ENCODE measurements around the gene AMHR2.
"Not testable (repeated sequence)": the region's sequence is repeated elsewhere in the genome, so short reads cannot be mapped to it uniquely, and the experiment has no call there.

Gene AMHR2

DNA sequence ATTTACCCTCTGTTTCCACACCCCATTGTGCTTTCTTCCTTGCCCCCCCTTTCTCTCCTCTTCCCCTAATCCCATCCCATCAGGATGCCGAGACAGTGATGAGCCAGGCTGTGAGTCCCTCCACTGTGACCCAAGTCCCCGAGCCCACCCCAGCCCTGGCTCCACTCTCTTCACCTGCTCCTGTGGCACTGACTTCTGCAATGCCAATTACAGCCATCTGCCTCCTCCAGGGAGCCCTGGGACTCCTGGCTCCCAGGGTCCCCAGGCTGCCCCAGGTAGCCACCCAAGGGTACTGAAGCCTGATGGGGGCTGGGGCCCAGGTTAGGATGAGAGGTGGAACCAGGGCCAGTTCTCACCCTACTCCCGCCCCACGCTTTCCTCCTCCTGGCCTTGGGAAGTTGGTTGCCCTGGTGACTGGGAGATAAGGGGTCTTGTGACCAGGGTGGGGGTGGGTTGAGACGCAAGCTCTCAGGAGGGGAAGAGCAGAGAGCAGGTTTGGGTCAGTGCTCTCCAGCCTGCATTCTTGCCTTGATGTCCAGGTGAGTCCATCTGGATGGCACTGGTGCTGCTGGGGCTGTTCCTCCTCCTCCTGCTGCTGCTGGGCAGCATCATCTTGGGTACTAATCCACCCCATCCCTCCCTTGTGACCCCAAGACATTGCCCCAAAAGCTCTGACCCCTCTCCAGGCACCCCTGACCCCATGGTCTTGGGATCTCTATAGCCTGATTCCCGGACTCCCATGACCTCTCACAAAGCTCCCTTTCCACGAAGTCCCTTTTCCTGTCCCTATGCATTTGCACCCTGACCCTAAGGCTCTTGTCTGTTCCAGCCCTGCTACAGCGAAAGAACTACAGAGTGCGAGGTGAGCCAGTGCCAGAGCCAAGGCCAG lies 1.2 kb downstream of the AMHR2 start:
- in situ Hi-C loops (cut with MboI; ENCODE audit: low sequenced_read_pairs), result loop anchor here (5.0 kb wide), 1 partner anchor 73 kb away; no protein-coding TSS in a partner anchor
- no peak for DNase-seq (ENCODE audit: low spot score in 2 of 2)
- Histone ChIP-seq H3K27me3 (ENCODE audit: low read depth) (no peaks in the 10 kb centered on the region), H3K9me3 (no peaks in the 10 kb centered on the region), H3K4me1 (peaks cover 3% of the 10 kb centered on the region), H3K36me3 (replicated peaks) (no peaks in the 10 kb centered on the region), H3K4me3 (no peak overlapping the region)

DNA sequence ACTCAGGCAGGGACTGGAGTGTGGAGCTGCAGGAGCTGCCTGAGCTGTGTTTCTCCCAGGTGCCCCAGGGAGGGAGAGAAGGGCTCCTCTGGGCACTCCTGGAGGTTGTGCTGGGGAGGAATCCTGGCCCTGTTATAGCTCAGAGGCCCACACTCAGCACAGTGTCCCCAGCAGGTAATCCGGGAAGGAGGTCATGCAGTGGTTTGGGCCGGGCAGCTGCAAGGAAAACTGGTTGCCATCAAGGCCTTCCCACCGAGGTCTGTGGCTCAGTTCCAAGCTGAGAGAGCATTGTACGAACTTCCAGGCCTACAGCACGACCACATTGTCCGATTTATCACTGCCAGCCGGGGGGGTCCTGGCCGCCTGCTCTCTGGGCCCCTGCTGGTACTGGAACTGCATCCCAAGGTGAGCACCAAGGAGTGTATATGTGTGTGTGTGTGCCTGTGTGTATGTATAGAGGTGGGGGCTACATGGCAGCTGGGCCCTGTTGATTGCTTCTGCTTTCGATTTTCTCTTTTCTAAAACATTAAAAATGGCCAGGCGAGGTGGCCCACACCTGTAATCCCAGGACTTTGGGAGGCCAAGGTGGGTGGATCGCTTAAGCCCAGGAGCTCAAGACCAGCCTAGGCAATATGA lies 2.0 kb downstream of the AMHR2 start:
- Histone ChIP-seq H3K9me3 (no peaks in the 10 kb centered on the region), H3K27me3 (ENCODE audit: low read depth) (no peaks in the 10 kb centered on the region), H3K36me3 (replicated peaks) (no peaks in the 10 kb centered on the region), H3K4me3 (no peak overlapping the region), H3K4me1 (peaks cover 3% of the 10 kb centered on the region)
- no peak for DNase-seq (ENCODE audit: low spot score in 2 of 2)
- in situ Hi-C loops (cut with MboI; ENCODE audit: low sequenced_read_pairs), result loop anchor here (5.0 kb wide), 1 partner anchor 73 kb away; no protein-coding TSS in a partner anchor

DNA sequence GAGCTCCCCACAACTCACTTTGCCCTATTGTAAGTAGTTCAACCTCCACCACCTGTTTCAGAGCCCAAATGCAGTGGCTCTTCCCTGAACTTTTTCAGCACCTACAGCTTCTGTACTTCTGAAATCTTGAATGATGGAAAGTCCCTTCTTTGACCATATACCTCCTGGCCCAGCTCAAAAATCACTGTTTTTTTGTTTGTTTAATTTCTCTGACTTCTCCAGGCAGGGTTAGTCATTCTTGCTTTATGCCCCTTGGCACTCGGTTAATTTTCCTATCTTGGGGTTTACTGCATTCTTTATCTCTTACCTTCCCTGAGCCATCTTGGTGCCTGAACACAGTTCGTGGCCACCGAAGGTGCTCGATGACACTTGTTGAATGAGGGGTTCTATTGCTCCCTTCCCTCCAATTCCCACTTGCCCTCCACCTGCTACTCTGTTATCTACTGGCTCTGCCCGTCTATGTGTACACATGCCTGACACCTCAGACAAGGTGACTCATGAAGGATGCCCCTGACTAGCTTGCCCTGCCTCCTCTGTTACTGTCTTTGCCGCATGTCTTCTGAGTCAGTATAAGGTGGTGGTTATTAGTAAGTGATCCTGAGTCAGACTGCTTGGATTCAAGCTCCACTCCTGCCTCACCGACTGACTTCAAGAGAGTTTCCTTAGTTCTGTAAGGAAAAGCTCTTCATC lies 4.4 kb downstream of the AMHR2 start:
- Histone ChIP-seq H3K4me3 (no peak overlapping the region), H3K9me3 (no peaks in the 10 kb centered on the region), H3K36me3 (replicated peaks) (no peaks in the 10 kb centered on the region), H3K4me1 (no peaks in the 10 kb centered on the region; the same call in 1 of the 2 replicates), H3K27me3 (ENCODE audit: low read depth) (no peaks in the 10 kb centered on the region)
- DNase-seq (ENCODE audit: low spot score in 2 of 2), result no peak
- in situ Hi-C loops (cut with MboI; ENCODE audit: low sequenced_read_pairs), result loop anchor here (5.0 kb wide), 1 partner anchor 76 kb away; no protein-coding TSS in a partner anchor

DNA sequence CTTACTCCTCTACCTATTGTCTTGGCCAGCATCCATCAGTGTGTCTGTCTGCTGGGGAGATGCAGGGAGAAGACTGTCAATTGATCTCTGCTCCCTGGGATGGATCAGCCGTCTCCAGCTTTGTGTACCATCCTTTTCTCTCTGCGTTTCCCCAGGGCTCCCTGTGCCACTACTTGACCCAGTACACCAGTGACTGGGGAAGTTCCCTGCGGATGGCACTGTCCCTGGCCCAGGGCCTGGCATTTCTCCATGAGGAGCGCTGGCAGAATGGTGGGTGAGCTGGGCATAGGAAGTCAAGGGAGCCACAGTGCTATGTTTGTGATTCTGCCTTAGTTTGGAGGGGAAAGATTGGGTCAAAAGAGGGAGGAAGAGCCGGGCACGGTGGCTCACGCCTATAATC lies 5.1 kb downstream of the AMHR2 start:
- in situ Hi-C loops (cut with MboI; ENCODE audit: low sequenced_read_pairs), result loop anchor here (5.0 kb wide), 1 partner anchor 76 kb away; no protein-coding TSS in a partner anchor
- H3K36me3 ChIP-seq (replicated peaks), result no peaks in the 10 kb centered on the region
- no peaks in the 10 kb centered on the region; the same call in 1 of the 2 replicates for H3K4me1 ChIP-seq
- H3K27me3 ChIP-seq (ENCODE audit: low read depth), result no peaks in the 10 kb centered on the region
- DNase-seq (ENCODE audit: low spot score in 2 of 2), result no peak
- H3K9me3 ChIP-seq, result no peaks in the 10 kb centered on the region
- no peak overlapping the region for H3K4me3 ChIP-seq

DNA sequence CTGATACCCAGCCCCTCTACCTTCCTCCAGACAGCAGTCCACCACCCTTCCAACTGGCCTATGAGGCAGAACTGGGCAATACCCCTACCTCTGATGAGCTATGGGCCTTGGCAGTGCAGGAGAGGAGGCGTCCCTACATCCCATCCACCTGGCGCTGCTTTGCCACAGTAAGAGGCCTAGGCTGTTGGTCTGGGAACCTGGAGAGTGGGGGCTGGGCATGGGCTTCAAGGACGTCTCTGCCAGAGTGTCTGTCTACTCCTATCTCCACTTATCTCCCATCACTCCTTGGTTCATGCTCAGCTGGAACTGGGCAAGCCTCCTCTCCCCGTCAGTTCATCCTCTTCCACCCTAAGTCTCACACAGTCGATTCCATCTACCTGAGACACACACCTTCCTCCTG lies 6.5 kb downstream of the AMHR2 start:
- H3K27me3 ChIP-seq (ENCODE audit: low read depth), result no peaks in the 10 kb centered on the region
- no peaks in the 10 kb centered on the region; the same call in 1 of the 2 replicates for H3K4me1 ChIP-seq
- in situ Hi-C loops (cut with MboI; ENCODE audit: low sequenced_read_pairs), result no loop called here
- H3K4me3 ChIP-seq, result no peak overlapping the region
- no peaks in the 10 kb centered on the region for H3K36me3 ChIP-seq (replicated peaks)
- no peaks in the 10 kb centered on the region for H3K9me3 ChIP-seq
- DNase-seq (ENCODE audit: low spot score in 2 of 2), result no peak

DNA sequence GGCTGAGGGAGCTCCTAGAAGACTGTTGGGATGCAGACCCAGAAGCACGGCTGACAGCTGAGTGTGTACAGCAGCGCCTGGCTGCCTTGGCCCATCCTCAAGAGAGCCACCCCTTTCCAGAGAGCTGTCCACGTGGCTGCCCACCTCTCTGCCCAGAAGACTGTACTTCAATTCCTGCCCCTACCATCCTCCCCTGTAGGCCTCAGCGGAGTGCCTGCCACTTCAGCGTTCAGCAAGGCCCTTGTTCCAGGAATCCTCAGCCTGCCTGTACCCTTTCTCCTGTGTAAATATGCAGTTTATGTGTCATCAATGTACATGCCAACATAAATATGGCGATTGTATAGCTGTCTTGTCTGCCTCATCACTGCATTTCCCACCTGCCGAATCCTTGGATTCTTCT lies 7.5 kb downstream of the AMHR2 start:
- H3K4me1 ChIP-seq, result no peaks in the 10 kb centered on the region; the same call in 1 of the 2 replicates
- H3K27me3 ChIP-seq (ENCODE audit: low read depth), result no peaks in the 10 kb centered on the region
- no peak overlapping the region for H3K4me3 ChIP-seq
- no peak for DNase-seq (ENCODE audit: low spot score in 2 of 2)
- in situ Hi-C loops (cut with MboI; ENCODE audit: low sequenced_read_pairs), result no loop called here
- H3K36me3 ChIP-seq (replicated peaks), result no peaks in the 10 kb centered on the region
- no peaks in the 10 kb centered on the region for H3K9me3 ChIP-seq

DNA sequence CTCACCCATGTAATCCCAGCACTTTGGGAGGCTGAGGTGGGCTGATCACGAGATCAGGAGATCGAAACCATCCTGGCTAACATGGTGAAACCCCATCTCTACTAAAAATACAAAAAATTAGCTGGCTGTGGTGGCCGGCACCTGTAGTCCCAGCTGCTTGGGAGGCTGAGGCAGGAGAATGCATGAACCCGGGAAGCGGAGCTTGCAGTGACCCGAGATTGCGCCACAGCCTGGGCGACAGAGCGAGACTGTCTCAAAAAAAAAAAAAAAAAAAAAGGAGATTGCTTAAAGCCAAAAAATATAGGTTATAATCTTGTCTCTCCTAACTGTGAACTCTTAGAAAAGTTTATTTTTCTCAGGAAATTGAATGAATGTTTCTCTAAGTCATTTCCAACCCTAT lies 11.7 kb downstream of the AMHR2 start:
- H3K4me3 ChIP-seq; in situ Hi-C loops (cut with MboI; ENCODE audit: low sequenced_read_pairs); H3K36me3 ChIP-seq (replicated peaks); DNase-seq (ENCODE audit: low spot score in 2 of 2); H3K27me3 ChIP-seq (ENCODE audit: low read depth); H3K4me1 ChIP-seq; H3K9me3 ChIP-seq: not testable (repeated sequence)

DNA sequence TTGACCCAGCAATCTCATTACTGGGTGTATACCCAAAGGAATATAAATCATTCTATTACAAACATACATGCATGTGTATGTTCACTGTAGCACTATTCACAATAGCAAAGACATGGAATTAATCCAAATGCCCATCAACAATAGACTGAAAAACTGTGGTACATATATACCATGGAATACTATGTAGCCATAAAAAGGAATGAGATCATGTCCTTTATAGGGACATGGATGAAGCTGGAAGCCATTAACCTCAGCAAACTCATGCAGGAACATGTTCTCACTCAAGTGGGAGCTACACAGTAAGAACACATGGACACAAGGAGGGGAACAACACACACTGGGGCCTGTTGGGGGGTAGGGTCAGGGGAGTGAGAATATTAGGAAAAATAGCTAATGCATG lies 15.9 kb downstream of the AMHR2 start:
- Histone ChIP-seq H3K36me3 (replicated peaks) (peaks cover 14% of the 10 kb centered on the region), H3K4me1 (peaks cover 18% of the 10 kb centered on the region)
- DNase-seq (ENCODE audit: low spot score in 2 of 2); in situ Hi-C loops (cut with MboI; ENCODE audit: low sequenced_read_pairs); H3K9me3 ChIP-seq; H3K4me3 ChIP-seq; H3K27me3 ChIP-seq (ENCODE audit: low read depth): not testable (repeated sequence)

DNA sequence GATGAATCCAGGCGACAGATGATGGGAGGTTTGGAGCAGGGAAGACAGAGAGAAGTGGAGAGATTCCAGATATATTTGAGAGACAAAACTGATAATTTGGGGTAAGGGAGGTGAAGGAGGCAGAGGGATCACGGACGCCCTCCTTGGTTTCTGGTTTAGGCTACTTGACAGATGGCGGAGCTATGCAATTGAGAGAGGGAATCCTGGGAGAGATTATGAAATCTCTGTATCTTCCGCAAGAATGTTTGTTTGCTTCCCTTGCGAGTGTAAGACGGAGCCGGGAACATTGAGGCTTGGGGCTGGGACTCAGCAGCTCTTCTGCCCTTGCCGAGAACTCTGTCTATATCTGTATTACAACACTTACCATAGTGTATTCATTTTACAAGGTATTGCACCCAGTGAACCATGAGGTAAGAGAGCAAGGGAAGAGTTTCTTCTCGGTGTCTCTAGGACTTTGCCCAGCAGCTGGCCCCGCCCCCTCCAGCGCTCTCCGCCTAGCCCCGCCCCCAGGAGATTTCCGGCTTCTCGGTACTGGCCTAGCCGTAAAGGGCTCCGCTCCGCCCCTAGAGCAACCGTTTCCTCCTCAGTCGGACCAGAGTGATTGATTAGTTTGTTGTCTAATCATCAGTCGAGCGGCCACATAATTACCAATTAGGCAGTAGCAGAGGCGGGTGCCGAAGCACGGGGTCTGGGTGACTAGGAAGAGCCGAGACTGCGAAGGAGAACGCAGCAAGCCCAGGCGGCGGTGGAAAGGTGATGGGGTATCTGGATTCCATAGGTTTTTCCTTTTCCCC lies 17.6 kb downstream of the AMHR2 start, which contains the start of gene PRR13:
Gene PRR13 (plus strand): TSS at position 695 of the 794 bp plus-strand sequence. CDS start 981 bp downstream, outside the sequence.
- no peaks in the 10 kb centered on the region for H3K27me3 ChIP-seq (ENCODE audit: low read depth)
- H3K4me3 ChIP-seq, result peak within 1 kb of the TSS; percentile 52
- H3K9me3 ChIP-seq, result no peaks in the 10 kb centered on the region
- DNase-seq (ENCODE audit: low spot score in 2 of 2), result peak; percentile 99 to 100
- H3K4me1 ChIP-seq, result peaks cover 19% of the 10 kb centered on the region
- peaks cover 31% of the 10 kb centered on the region for H3K36me3 ChIP-seq (replicated peaks)
- in situ Hi-C loops (cut with MboI; ENCODE audit: low sequenced_read_pairs), result no loop called here

DNA sequence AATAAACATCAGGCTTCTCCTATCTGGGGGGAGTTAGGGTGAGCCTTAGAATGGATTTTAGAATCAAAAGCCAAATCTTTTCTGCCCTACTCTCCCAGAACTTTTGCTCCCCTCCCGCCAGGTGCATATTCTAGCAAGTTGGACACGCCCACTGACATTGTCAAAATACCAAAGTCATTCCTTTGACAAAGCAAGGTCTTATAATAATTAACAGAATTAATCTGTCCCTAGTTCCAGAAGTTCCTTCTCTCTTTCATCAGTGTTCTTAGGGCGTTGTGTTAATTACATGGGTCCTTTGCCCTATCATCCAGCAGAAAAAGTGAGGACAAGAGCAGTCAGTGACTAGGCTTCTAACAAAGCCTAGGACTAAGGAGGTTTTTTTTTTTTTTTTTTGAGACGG lies 20.3 kb downstream of the AMHR2 start:
- no peak overlapping the region for H3K4me3 ChIP-seq
- H3K27me3 ChIP-seq (ENCODE audit: low read depth), result no peaks in the 10 kb centered on the region
- DNase-seq (ENCODE audit: low spot score in 2 of 2), result peak; percentile 31 to 34
- no peaks in the 10 kb centered on the region for H3K9me3 ChIP-seq
- peaks cover 44% of the 10 kb centered on the region for H3K36me3 ChIP-seq (replicated peaks)
- in situ Hi-C loops (cut with MboI; ENCODE audit: low sequenced_read_pairs), result no loop called here
- H3K4me1 ChIP-seq, result peaks cover 19% of the 10 kb centered on the region

DNA sequence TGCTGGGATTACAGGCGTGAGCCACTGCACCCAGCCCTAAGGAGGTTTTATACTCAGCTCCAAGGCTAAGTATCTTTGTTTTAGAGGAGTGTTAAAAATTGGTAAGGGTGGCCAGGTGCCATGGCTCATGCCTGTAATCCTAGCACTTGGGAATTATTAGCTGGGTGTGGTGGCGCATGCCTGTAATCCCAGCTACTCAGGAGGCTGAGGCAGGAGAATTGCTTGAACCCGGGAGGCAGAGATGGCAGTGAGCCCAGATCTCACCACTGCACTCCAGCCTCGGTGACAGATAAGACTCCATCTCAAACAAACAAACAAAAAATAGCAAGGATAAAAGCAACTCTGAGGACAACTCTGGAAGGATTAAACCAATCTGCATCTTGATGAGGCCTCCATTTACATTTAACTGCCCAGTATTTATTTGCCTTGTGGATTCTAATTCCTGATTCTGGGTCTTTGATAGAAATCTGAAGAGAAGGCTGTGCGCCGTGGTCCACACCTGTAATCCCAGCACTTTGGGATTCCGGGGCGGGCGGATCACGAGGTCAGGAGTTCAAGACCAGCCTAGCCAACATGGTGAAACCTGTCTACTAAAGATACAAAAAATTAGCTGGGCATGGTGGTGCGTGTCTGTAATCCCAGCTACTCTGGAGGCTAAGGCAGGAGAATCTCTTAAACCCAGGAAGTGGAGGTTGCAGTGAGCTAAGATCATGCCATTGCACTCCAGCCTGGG lies 21.1 kb downstream of the AMHR2 start:
- Histone ChIP-seq H3K4me1 (peaks cover 19% of the 10 kb centered on the region), H3K36me3 (replicated peaks) (peaks cover 44% of the 10 kb centered on the region)
- in situ Hi-C loops (cut with MboI; ENCODE audit: low sequenced_read_pairs), result not testable (repeated sequence)

DNA sequence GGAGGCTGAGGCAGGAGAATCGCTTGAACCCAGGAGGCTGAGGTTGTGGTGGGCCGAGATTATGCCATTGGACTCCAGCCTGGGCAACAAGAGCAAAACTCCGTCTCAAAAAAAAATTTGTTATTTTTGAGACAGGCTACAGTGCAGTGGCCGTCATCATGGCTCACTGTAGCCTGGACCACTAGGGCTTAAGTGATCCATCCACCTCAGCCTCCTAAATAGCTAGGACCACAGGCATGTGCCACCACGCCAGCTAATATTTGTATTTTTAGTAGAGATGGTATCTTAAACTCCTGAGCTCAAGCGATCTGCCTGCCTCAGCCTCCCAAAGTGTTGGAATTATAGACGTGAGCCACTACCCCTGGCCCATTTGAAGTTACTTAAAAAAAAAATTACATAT lies 27.3 kb downstream of the AMHR2 start:
- in situ Hi-C loops (cut with MboI; ENCODE audit: low sequenced_read_pairs), result no loop called here

More for the DNA sequence above, 21.1 kb downstream of the AMHR2 start:
- DNase-seq (ENCODE audit: low spot score in 2 of 2); H3K9me3 ChIP-seq; H3K4me3 ChIP-seq; H3K27me3 ChIP-seq (ENCODE audit: low read depth): not testable (repeated sequence)

More for the DNA sequence above, 27.3 kb downstream of the AMHR2 start:
- Histone ChIP-seq H3K9me3 (no peaks in the 10 kb centered on the region), H3K27me3 (ENCODE audit: low read depth) (no peaks in the 10 kb centered on the region), H3K36me3 (replicated peaks) (peaks cover 48% of the 10 kb centered on the region), H3K4me3 (no peak overlapping the region), H3K4me1 (peaks cover 16% of the 10 kb centered on the region)
- DNase-seq (ENCODE audit: low spot score in 2 of 2), result no peak
